HL-60 (cell line): ENCODE results near the gene CRY1.

Source experiments
- DNase-seq, 2 experiments: peaks; one replicate each; pipeline ENCODE4 v3.0.0-alpha.2; 2010 to 2020; ENCODE audit warnings: low read depth in 1 of 2, low spot score in 1 of 2
- H3K27ac ChIP-seq: fragments of 250-450 bp; sonication (Bioruptor Pico); replicated peaks from 2 replicates; pipeline ENCODE4 v1.5.1; 2020; ENCODE audit warnings: mild to moderate bottlenecking, moderate library complexity
- H3K27me3 ChIP-seq: fragments of 250-450 bp; sonication (Bioruptor Pico); 2 replicates; pipeline ENCODE4 v1.5.1; 2021; ENCODE audit warnings: mild to moderate bottlenecking, moderate library complexity; ENCODE audit not compliant: insufficient read depth, poor library complexity, severe bottlenecking
- H3K4me3 ChIP-seq: replicated peaks from 2 replicates; pipeline ENCODE4 v1.5.1; 2011; ENCODE audit warnings: mild to moderate bottlenecking, control low read depth, low read length; ENCODE audit not compliant: insufficient read depth
- GABPA ChIP-seq: IDR thresholded peaks from 2 replicates; pipeline ENCODE4 v1.6.1; 2012; ENCODE audit warnings: low read depth
- POLR2AphosphoS5 ChIP-seq: IDR thresholded peaks from 2 replicates; pipeline ENCODE4 v1.6.1; 2012; ENCODE audit warnings: low read depth
- REST ChIP-seq: IDR thresholded peaks from 2 replicates; pipeline ENCODE4 v1.6.1; 2012; ENCODE audit warnings: low read depth; ENCODE audit not compliant: insufficient replicate concordance
- SPI1 ChIP-seq: IDR thresholded peaks from 2 replicates; pipeline ENCODE4 v1.6.1; 2012; ENCODE audit warnings: low read depth, mild to moderate bottlenecking, borderline replicate concordance
- TF ChIP-seq, protein P1 (sequence below): IDR thresholded peaks from one replicate; pipeline ENCODE4 v1.5.1; 2011; ENCODE audit warnings: low read length, control low read depth, inconsistent platforms; ENCODE audit not compliant: insufficient read depth

Gene CRY1

DNA sequence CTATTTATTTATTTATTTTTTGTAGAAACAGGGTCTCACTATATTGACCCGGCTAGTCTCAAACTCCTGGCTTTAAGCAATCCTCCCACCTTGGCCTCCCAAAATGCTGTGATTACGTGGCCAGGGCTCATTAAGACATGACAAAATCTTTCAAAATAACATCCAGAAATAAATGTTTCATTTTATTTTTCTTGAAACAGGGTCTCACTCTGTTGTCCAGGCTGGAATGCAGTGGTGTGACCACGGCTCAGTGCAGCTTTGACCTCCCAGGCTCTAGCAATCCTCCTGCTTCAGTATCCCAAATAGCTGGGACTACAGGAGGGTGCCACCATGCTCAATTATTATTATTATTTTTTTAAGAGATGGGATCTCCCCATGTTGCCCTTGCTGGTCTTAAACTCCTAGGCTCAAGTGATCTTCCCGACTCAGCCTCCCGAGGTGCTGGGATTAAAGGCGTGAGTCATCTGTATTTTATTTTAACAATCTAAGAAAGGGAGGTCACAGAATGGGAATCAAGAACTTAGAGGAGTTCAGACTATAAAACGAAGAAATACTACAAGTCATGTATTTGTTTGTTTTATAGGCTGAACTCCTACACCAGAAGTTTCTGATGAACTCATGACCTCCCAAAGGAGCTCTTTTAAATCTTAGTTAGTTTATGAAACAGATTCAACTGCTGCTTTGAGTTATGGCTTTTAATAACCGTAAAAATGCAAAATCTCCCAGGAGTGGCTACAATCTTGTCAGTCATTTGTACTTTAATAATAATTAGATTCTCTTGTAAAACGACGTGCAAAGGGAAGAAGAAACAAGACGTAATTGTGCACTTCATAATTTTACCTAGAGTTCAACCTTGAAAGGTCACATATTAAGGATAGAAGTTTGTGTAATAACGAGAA, 139.7 kb downstream of the CRY1 start:
- TF ChIP-seq SPI1 (no peak), GABPA (no peak), POLR2AphosphoS5 (no peak), REST (no peak)
- TF ChIP-seq, protein P1, sequence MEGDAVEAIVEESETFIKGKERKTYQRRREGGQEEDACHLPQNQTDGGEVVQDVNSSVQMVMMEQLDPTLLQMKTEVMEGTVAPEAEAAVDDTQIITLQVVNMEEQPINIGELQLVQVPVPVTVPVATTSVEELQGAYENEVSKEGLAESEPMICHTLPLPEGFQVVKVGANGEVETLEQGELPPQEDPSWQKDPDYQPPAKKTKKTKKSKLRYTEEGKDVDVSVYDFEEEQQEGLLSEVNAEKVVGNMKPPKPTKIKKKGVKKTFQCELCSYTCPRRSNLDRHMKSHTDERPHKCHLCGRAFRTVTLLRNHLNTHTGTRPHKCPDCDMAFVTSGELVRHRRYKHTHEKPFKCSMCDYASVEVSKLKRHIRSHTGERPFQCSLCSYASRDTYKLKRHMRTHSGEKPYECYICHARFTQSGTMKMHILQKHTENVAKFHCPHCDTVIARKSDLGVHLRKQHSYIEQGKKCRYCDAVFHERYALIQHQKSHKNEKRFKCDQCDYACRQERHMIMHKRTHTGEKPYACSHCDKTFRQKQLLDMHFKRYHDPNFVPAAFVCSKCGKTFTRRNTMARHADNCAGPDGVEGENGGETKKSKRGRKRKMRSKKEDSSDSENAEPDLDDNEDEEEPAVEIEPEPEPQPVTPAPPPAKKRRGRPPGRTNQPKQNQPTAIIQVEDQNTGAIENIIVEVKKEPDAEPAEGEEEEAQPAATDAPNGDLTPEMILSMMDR = no peak
- DNase-seq = no peak
- Histone ChIP-seq H3K4me3 (no peak overlapping the region), H3K27me3 (peaks cover 35% of the 10 kb centered on the region), H3K27ac (no peak overlapping the region)

DNA sequence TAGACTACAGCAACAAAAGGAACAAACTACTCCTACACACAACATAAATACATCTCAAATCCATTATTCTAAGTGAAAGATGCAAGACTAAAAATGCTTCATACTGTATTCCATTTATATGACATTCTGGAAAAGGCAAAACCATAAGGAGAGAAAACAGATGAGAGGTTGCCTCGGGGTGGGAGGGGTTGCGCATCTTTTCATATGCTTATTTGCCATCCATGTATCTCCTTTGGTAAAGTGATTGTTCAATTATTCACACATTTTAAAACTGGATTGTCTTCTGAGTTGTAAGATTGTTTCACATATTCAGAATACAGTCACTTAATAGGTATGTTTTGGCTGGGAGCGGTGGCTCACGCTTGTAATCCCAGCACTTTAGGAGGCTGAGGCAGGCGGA, 142.8 kb downstream of the CRY1 start:
- H3K4me3 ChIP-seq = no peak overlapping the region
- TF ChIP-seq SPI1 (no peak), POLR2AphosphoS5 (no peak), GABPA (no peak), REST (no peak)
- TF ChIP-seq, protein P1 = no peak
- no peak overlapping the region for H3K27ac ChIP-seq

DNA sequence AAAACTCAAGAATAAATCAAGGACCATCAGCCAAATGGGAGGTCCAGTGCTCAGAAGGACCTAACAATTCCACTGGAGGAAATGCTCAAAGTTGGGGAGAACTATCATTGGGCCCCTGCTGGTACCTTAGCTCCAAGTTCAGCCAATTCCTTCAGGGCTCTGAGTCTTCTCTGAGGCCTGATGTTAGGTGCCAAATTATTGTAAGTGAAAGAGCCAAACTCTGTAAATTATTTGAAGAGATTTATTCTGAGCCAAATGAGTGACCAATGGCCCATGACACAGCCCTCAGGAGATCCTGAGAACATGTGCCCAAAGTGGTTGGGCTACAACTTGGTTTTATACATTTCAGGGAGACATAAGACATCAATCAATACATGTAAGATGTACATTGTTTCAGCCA, 145.9 kb downstream of the CRY1 start:
- TF ChIP-seq, protein P1 = no peak
- no peak for TF ChIP-seq SPI1
- TF ChIP-seq POLR2AphosphoS5 = no peak
- TF ChIP-seq GABPA = no peak
- TF ChIP-seq REST = no peak
- no peak for DNase-seq
- H3K27ac ChIP-seq = no peak overlapping the region
- peaks cover 5% of the 10 kb centered on the region for H3K27me3 ChIP-seq
- H3K4me3 ChIP-seq = no peak overlapping the region

More for the DNA sequence above, 142.8 kb downstream of the CRY1 start:
- DNase-seq = no peak
- H3K27me3 ChIP-seq = peaks cover 13% of the 10 kb centered on the region
